ENCODE results near the gene STX8.
"Not testable (repeated sequence)": the region's sequence is repeated elsewhere in the genome, so short reads cannot be mapped to it uniquely, and the experiment has no call there.

STX8 gene

DNA sequence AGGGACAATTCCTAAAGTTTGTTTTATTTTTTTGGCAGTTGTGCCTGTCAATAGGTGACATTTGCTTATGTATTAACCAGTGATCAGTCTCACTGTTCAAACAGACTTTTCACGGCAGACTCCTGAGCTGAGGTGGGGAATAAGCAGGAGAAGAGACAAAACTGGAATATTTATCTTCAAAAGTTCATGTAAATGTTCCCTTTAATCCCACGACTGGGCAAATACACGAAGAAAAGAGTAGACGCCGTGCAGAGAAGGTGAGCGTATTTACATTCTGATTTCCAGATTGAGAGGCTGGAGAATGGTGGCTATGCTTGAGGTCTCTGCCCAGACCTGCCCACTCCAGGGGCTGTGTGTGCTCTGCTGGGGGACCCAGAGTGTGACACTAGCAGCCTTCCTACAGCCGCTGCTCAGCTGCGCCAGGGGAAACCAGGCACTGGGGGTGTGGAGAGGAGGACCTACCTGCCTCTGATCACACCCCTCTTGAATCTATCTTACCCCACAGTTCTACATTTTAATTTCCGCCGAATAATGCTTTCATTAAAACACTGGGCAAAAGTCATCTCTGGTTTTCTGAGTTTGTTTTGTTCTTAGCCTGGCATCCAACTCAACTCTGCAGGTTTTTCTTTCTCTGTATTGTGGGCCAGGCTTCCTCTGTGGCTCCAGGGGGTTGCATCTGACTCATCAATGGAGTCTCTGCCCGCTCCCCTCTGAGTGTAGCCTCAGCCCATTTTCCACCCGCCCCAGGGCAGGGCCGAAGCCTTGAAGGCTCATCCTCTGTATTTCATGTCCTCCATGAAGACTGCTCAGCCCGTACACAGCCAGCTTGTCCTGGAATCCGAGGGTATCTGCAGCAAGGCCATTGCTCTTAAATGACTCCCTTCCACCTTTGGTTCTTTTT is 317.3 kb downstream of the STX8 start:
- Histone ChIP-seq H3K27ac (ENCODE audit: extremely low read depth, low read depth, low read length) (no peak overlapping the region), H3K36me3 (ENCODE audit: control insufficient read depth in 2 of 2, insufficient read depth in 1 of 2, low read length in 2 of 2) (no peaks in the 10 kb centered on the region), H3K4me1 (ENCODE audit: control insufficient read depth, insufficient read depth, low read length) (peaks cover 8% of the 10 kb centered on the region; the same call in 1 of the 2 replicates), H3K9me3 (ENCODE audit: control insufficient read depth, insufficient read depth, low read depth, low read length) (no peaks in the 10 kb centered on the region), H3K4me3 (ENCODE audit: low read depth, low read length) (no peak overlapping the region)
- ChIA-PET CTCF (interaction anchor here (0.8 to 1.5 kb wide), 2 partner anchors 35 to 260 kb away, joined by 3 read pairs; no protein-coding TSS in a partner anchor), POLR2A (no interaction called here)
- TF ChIP-seq ZBTB17 (tag by site-specific recombination; IDR thresholded peaks at IDR 0.05) (no peak), GLIS1 (tag by site-specific recombination; IDR thresholded peaks at IDR 0.05) (peak; percentile 67; the same call in 1 of the 2 replicates), ZBTB21 (tag by site-specific recombination; IDR thresholded peaks at IDR 0.05) (no peak), ZIC2 (tag by site-specific recombination; IDR thresholded peaks at IDR 0.05) (0 out of 2 replicates have a peak, but pooled peaks have one; percentile 16), ZNF292 (tag by site-specific recombination; IDR thresholded peaks at IDR 0.05; ENCODE audit: borderline replicate concordance, low read depth) (no peak), PRDM1 (tag by site-specific recombination; IDR thresholded peaks at IDR 0.05) (no peak)
- TF ChIP-seq, protein P1, sequence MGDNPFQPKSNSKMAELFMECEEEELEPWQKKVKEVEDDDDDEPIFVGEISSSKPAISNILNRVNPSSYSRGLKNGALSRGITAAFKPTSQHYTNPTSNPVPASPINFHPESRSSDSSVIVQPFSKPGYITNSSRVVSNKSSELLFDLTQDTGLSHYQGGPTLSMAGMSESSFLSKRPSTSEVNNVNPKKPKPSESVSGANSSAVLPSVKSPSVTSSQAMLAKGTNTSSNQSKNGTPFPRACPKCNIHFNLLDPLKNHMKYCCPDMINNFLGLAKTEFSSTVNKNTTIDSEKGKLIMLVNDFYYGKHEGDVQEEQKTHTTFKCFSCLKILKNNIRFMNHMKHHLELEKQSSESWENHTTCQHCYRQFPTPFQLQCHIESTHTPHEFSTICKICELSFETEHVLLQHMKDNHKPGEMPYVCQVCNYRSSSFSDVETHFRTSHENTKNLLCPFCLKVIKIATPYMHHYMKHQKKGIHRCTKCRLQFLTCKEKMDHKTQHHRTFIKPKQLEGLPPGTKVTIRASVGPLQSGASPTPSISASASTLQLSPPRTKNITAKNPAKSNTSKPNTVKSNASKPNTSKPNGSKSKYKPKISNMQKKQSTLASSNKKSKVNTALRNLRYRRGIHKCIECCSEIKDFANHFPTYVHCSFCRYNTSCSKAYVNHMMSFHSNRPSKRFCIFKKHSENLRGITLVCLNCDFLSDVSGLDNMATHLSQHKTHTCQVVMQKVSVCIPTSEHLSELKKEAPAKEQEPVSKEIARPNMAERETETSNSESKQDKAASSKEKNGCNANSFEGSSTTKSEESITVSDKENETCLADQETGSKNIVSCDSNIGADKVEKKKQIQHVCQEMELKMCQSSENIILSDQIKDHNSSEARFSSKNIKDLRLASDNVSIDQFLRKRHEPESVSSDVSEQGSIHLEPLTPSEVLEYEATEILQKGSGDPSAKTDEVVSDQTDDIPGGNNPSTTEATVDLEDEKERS (tag by site-specific recombination; IDR thresholded peaks at IDR 0.05), result no peak

DNA sequence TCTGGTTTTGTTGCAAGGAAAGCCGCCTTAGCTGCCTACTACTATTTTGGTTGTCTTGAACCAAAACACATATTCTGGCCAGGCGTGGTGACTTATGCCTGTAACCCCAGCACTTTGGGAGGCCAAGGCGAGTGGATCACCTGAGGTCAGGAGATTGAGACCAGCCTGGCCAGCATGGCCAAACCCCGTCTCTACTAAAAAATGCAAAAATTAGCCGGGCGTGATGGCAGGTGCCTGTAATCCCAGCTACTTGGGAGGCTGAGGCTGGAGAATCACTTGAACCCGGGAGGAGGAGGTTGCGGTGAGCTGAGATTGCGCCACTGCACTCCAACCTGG is 318.0 kb downstream of the STX8 start:
- H3K27ac ChIP-seq (ENCODE audit: extremely low read depth, low read depth, low read length); H3K36me3 ChIP-seq (ENCODE audit: control insufficient read depth in 2 of 2, insufficient read depth in 1 of 2, low read length in 2 of 2); CTCF ChIA-PET; H3K4me1 ChIP-seq (ENCODE audit: control insufficient read depth, insufficient read depth, low read length); POLR2A ChIA-PET; H3K4me3 ChIP-seq (ENCODE audit: low read depth, low read length); H3K9me3 ChIP-seq (ENCODE audit: control insufficient read depth, insufficient read depth, low read depth, low read length): not testable (repeated sequence)

DNA sequence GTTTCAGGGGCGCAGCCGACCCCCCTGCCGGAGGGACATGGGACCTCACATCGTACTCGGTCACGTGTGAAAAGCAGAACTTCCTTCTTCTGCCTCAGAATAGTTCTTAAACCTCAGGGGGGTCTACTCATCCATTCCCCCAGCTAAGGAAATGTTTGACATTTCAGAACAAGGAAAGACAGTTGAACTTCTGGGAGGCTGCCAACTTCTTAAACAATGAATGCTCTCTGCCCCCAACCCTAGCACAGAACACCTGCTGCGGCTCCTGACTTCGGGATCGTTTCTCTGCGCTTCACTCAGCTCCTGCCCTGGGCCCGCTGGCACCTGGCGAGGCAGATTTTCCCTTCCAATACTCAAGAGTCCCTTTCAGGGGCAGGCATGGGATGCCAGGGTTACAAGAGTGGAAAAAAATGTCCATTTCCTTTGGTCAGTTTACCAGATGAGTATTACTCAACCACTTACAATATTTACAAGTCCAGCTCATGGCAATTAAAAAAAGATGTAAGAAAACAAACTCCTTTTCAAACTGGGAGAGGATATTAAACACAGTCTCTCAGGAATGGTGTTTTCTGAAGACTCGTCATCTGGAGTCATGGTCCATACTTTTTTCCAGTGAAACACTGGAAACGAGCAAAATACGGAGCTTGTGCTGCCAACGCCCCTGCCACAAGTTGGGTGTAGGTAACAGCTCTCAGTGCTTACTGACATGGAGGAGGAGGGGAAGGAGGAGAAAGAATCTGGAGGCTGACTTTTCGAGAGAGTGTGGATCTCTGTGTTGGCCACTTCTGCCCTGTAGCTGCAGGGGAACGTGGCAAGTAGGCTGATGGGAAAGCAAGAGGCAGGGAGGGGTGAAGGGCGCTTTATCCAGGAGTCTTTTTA is 318.6 kb downstream of the STX8 start:
- POLR2A ChIA-PET, result no interaction called here
- H3K4me1 ChIP-seq (ENCODE audit: control insufficient read depth, insufficient read depth, low read length), result peaks cover 8% of the 10 kb centered on the region; the same call in 1 of the 2 replicates
- CTCF ChIA-PET, result interaction anchor here (1.4 kb wide), 1 partner anchor 36 kb away, joined by 3 read pairs; no protein-coding TSS in a partner anchor
- no peaks in the 10 kb centered on the region for H3K36me3 ChIP-seq (ENCODE audit: control insufficient read depth in 2 of 2, insufficient read depth in 1 of 2, low read length in 2 of 2)
- H3K4me3 ChIP-seq (ENCODE audit: low read depth, low read length), result no peak overlapping the region
- TF ChIP-seq IKZF3 (tag by site-specific recombination; IDR thresholded peaks at IDR 0.05) (no peak), ZIC2 (tag by site-specific recombination; IDR thresholded peaks at IDR 0.05) (no peak), SCRT1 (tag by site-specific recombination; IDR thresholded peaks at IDR 0.05; ENCODE audit: borderline replicate concordance) (no peak), HOXA7 (CRISPR knock-in tag; IDR thresholded peaks at IDR 0.05; ENCODE audit: borderline replicate concordance) (no peak), ZNF175 (tag by site-specific recombination; IDR thresholded peaks at IDR 0.05) (no peak), ZFP41 (tag by site-specific recombination; IDR thresholded peaks at IDR 0.05; ENCODE audit: borderline replicate concordance) (no peak), SETDB1 (IDR thresholded peaks at IDR 0.05; ENCODE audit: insufficient read length, low read length) (no peak), ZNF16 (tag by site-specific recombination; IDR thresholded peaks at IDR 0.05; ENCODE audit: low read depth) (no peak), HOXD13 (CRISPR knock-in tag; IDR thresholded peaks at IDR 0.05; ENCODE audit: borderline replicate concordance) (no peak), ZNF549 (tag by site-specific recombination; IDR thresholded peaks at IDR 0.05) (no peak), ZNF239 (tag by site-specific recombination; IDR thresholded peaks at IDR 0.05) (no peak), ZBTB1 (tag by site-specific recombination; IDR thresholded peaks at IDR 0.05) (no peak), ZNF837 (tag by site-specific recombination; IDR thresholded peaks at IDR 0.05) (no peak)
- H3K27ac ChIP-seq (ENCODE audit: extremely low read depth, low read depth, low read length), result no peak overlapping the region
- H3K9me3 ChIP-seq (ENCODE audit: control insufficient read depth, insufficient read depth, low read depth, low read length), result no peaks in the 10 kb centered on the region

Data from HEK293 (cell line).